Endothelial cell of hepatic sinusoid (primary cell): ENCODE measurements around the gene GIMAP1.

Source experiments
- in situ Hi-C: cut with HindIII; loops from 2 replicates; pipeline ENCODE4 v1.10.0; 2017; ENCODE audit warnings: low sequenced_read_pairs

Gene GIMAP1

GRCh38 chr7:150744041-150744656 lies 27.7 kb downstream of the GIMAP1 start:
- in situ Hi-C loops, result no loop called here

- in situ Hi-C loops, result no loop called here
Observed at GRCh38 chr7:150745086-150745485, 28.7 kb downstream of the GIMAP1 start.

GRCh38 chr7:150745876-150746275 lies 29.5 kb downstream of the GIMAP1 start:
- in situ Hi-C loops, result no loop called here

- in situ Hi-C loops, result no loop called here
Observed at GRCh38 chr7:150746921-150747320, 30.5 kb downstream of the GIMAP1 start.

GRCh38 chr7:150748376-150748775 lies 32.0 kb downstream of the GIMAP1 start:
- in situ Hi-C loops, result no loop called here

GRCh38 chr7:150751702-150752101 lies 35.3 kb downstream of the GIMAP1 start:
- in situ Hi-C loops, result no loop called here

- in situ Hi-C loops, result no loop called here
Observed at GRCh38 chr7:150753239-150753638, 36.8 kb downstream of the GIMAP1 start.

- in situ Hi-C loops, result no loop called here
Observed at GRCh38 chr7:150753826-150754603, 37.6 kb downstream of the GIMAP1 start.

- in situ Hi-C loops, result no loop called here
Observed at GRCh38 chr7:150754951-150755350, 38.5 kb downstream of the GIMAP1 start.

- in situ Hi-C loops, result no loop called here
Observed at GRCh38 chr7:150755473-150756099, 39.2 kb downstream of the GIMAP1 start.

- in situ Hi-C loops, result no loop called here
Observed at GRCh38 chr7:150756166-150756565, 39.8 kb downstream of the GIMAP1 start.

GRCh38 chr7:150756858-150757257 lies 40.4 kb downstream of the GIMAP1 start:
- in situ Hi-C loops, result no loop called here

GRCh38 chr7:150759479-150759878 lies 43.1 kb downstream of the GIMAP1 start:
- in situ Hi-C loops, result no loop called here

- in situ Hi-C loops, result no loop called here
Observed at GRCh38 chr7:150766334-150766709, 49.9 kb downstream of the GIMAP1 start.

- in situ Hi-C loops, result no loop called here
Observed at GRCh38 chr7:150769768-150770167, 53.4 kb downstream of the GIMAP1 start.
